SU-DHL-6 (cell line): ENCODE measurements around the gene ZNF467.

Experiments
- H2AFZ ChIP-seq: fragments of 200-600 bp; sonication (generic); 2 replicates; pipeline ENCODE4 v1.6.1; 2014; ENCODE audit warnings: low read depth, mild to moderate bottlenecking, moderate library complexity, mixed read lengths, antibody characterized with exemption, low read length; ENCODE audit not compliant: severe bottlenecking
- H3F3A ChIP-seq: fragments of 200-600 bp; shearing (Covaris generic); 2 replicates; pipeline ENCODE4 v1.6.0; 2016; ENCODE audit warnings: antibody characterized with exemption, mild to moderate bottlenecking; ENCODE audit not compliant: insufficient read depth
- H3K27ac ChIP-seq: fragments of 200-600 bp; sonication (generic); 2 replicates; pipeline ENCODE4 v1.5.1; 2016; ENCODE audit warnings: low read depth, mild to moderate bottlenecking, low read length, moderate library complexity, mixed read lengths
- H3K27me3 ChIP-seq: fragments of 200-600 bp; sonication (generic), shearing (Covaris generic); 2 replicates; pipeline ENCODE4 v1.6.0; 2014; ENCODE audit warnings: mild to moderate bottlenecking, low read length
- H3K36me3 ChIP-seq: fragments of 200-600 bp; sonication (generic); 2 replicates; pipeline ENCODE4 v1.6.1; 2014; ENCODE audit warnings: mild to moderate bottlenecking, low read length, mixed read lengths
- H3K4me2 ChIP-seq: fragments of 300-600, 200-600 bp; shearing (Covaris generic), sonication (generic); 2 replicates; pipeline ENCODE4 v1.6.0; 2014; ENCODE audit warnings: low read length, low read depth, mild to moderate bottlenecking; ENCODE audit not compliant: poor library complexity, severe bottlenecking
- H3K4me3 ChIP-seq: fragments of 200-600 bp; sonication (generic); 2 replicates; pipeline ENCODE4 v1.5.1; 2014; ENCODE audit warnings: antibody characterized with exemption, low read length, mild to moderate bottlenecking, mixed read lengths; ENCODE audit not compliant: insufficient read depth, poor library complexity, severe bottlenecking
- H3K79me2 ChIP-seq: fragments of 200-600 bp; sonication (generic); 2 replicates; pipeline ENCODE4 v1.6.1; 2014; ENCODE audit warnings: mild to moderate bottlenecking, low read length, moderate library complexity; ENCODE audit not compliant: insufficient read depth
- H3K9ac ChIP-seq: fragments of 200-600 bp; sonication (generic); 2 replicates; pipeline ENCODE4 v1.7.0; 2014; ENCODE audit warnings: mild to moderate bottlenecking, low read length
- H3K9me2 ChIP-seq: fragments of 200-600 bp; sonication (generic); replicated peaks from 2 replicates; pipeline ENCODE4 v1.6.1; 2014; ENCODE audit warnings: low read length; ENCODE audit not compliant: insufficient read depth
- H3K9me3 ChIP-seq: fragments of 200-600 bp; sonication (generic); 2 replicates; pipeline ENCODE4 v1.6.1; 2014; ENCODE audit warnings: low read length, mixed read lengths; ENCODE audit not compliant: insufficient read depth
- H4K20me1 ChIP-seq: fragments of 200-600 bp; sonication (generic); 2 replicates; pipeline ENCODE4 v1.6.1; 2014; ENCODE audit warnings: low read depth, mild to moderate bottlenecking, antibody characterized with exemption, low read length, moderate library complexity, mixed read lengths
- EZH2phosphoT487 ChIP-seq: fragments of 200-600 bp; sonication (generic), shearing (Covaris generic); conservative IDR thresholded peaks from 2 replicates; pipeline ENCODE4 v1.6.1; 2018; ENCODE audit warnings: mild to moderate bottlenecking, antibody characterized with exemption, low read length, moderate library complexity, mixed read lengths
- TF ChIP-seq, protein P1 (sequence below): fragments of 200-600 bp; sonication (generic); IDR thresholded peaks from one replicate; pipeline ENCODE4 v1.5.1; 2017; ENCODE audit warnings: antibody characterized with exemption, mild to moderate bottlenecking, low read length, moderate library complexity; ENCODE audit not compliant: insufficient read depth, poor library complexity, severe bottlenecking

ZNF467 gene

DNA sequence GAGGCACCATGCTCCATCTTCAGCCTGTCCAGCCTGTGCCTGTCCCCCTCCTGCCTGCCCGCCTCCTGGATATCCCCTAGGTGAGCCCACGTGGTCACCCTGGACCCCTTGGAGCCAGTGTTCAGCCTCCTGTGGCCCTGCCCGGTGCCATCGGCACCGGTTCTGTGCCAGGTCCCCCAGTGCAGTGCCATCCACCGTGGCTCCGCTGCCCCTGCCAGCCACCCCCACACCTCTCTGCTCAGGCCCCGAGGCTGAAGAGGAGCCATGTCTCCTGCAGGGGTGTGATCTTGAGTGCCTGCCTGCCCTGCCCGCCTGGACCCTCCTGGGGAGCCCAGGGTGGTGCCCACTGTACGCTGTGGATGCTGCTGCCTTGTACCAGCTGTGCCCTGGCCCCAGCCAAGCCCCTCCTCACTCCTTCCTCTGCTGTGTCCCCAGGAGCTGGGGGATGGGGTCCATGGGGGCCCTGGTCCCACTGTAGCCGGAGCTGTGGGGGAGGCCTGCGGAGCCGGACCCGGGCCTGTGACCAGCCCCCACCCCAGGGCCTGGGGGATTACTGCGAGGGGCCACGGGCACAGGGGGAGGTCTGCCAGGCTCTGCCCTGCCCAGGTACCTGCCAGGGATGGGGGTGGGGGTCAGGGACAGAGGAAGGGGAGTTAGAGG is 38.6 kb upstream of the ZNF467 start:
- no peak overlapping the region for H3K9ac ChIP-seq
- H3K79me2 ChIP-seq = no peaks in the 10 kb centered on the region
- no peak overlapping the region for H3K4me2 ChIP-seq
- no peak overlapping the region for H2AFZ ChIP-seq
- H3K9me3 ChIP-seq = no peaks in the 10 kb centered on the region
- no peaks in the 10 kb centered on the region for H4K20me1 ChIP-seq
- H3K4me3 ChIP-seq = no peak overlapping the region
- H3F3A ChIP-seq = no peaks in the 10 kb centered on the region
- no peak overlapping the region for H3K27ac ChIP-seq
- H3K9me2 ChIP-seq = no peaks in the 10 kb centered on the region
- H3K27me3 ChIP-seq = no peaks in the 10 kb centered on the region
- TF ChIP-seq, protein P1, sequence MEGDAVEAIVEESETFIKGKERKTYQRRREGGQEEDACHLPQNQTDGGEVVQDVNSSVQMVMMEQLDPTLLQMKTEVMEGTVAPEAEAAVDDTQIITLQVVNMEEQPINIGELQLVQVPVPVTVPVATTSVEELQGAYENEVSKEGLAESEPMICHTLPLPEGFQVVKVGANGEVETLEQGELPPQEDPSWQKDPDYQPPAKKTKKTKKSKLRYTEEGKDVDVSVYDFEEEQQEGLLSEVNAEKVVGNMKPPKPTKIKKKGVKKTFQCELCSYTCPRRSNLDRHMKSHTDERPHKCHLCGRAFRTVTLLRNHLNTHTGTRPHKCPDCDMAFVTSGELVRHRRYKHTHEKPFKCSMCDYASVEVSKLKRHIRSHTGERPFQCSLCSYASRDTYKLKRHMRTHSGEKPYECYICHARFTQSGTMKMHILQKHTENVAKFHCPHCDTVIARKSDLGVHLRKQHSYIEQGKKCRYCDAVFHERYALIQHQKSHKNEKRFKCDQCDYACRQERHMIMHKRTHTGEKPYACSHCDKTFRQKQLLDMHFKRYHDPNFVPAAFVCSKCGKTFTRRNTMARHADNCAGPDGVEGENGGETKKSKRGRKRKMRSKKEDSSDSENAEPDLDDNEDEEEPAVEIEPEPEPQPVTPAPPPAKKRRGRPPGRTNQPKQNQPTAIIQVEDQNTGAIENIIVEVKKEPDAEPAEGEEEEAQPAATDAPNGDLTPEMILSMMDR = no peak
- no peak for TF ChIP-seq EZH2phosphoT487
- H3K36me3 ChIP-seq = no peaks in the 10 kb centered on the region

DNA sequence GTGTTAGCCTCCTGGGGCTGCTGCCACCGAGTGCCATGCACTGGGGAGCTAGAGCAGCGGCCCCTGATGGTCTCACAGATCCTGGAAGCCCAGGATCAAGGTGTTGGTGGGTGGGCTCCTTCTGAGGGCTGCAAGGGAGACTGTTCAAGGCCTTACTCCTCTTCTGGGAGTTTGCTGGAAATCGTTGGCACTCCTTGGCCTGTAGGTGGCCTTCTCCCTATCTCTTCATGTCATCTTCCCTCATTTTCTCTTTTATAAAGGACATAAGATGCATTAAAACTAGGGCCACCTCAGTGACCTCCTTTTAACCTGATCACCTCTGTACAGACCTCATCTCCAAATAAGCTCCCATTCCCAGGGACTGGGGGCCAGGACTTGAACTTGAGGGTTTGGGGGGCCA is 37.8 kb upstream of the ZNF467 start:
- Histone ChIP-seq H3K27ac (no peak overlapping the region), H2AFZ (no peak overlapping the region), H3K4me2 (no peak overlapping the region), H3K4me3 (no peak overlapping the region), H3K79me2 (no peaks in the 10 kb centered on the region), H3K9me3 (no peaks in the 10 kb centered on the region), H3K27me3 (no peaks in the 10 kb centered on the region), H3F3A (no peaks in the 10 kb centered on the region), H4K20me1 (no peaks in the 10 kb centered on the region), H3K36me3 (no peaks in the 10 kb centered on the region), H3K9ac (no peak overlapping the region), H3K9me2 (no peaks in the 10 kb centered on the region)
- TF ChIP-seq, protein P1 = no peak
- no peak for TF ChIP-seq EZH2phosphoT487

- H3F3A ChIP-seq = no peaks in the 10 kb centered on the region
- H3K4me3 ChIP-seq = no peak overlapping the region
- no peaks in the 10 kb centered on the region for H3K36me3 ChIP-seq
- no peak for TF ChIP-seq EZH2phosphoT487
- TF ChIP-seq, protein P1 = no peak
- no peak overlapping the region for H3K4me2 ChIP-seq
- H3K27ac ChIP-seq = no peak overlapping the region
- H3K9me3 ChIP-seq = no peaks in the 10 kb centered on the region
- H3K9ac ChIP-seq = no peak overlapping the region
- no peaks in the 10 kb centered on the region for H3K27me3 ChIP-seq
- H3K79me2 ChIP-seq = no peaks in the 10 kb centered on the region
- no peak overlapping the region for H2AFZ ChIP-seq
- H3K9me2 ChIP-seq = no peaks in the 10 kb centered on the region
- no peaks in the 10 kb centered on the region for H4K20me1 ChIP-seq
Observed at GRCh38 chr7:149809215-149809614, 35.8 kb upstream of the ZNF467 start.
